H1 (cell line): ENCODE measurements around the gene TRPC1. TPM values are rescaled to one million over a fixed set of nuclear protein-coding genes. Genes with fewer than 3 reads are reported as not detected.

Source experiments
- CTCF ChIA-PET: fragments of 300-600 bp; sonication (Branson Sonifier 250); formaldehyde crosslinking; loops from one replicate; lab custom pipeline; 2021; ENCODE audit not compliant: partially characterized antibody; lab: Charles Lee
- POLR2A ChIA-PET: fragments of 300-600 bp; sonication (Branson Sonifier 250); formaldehyde crosslinking; loops from one replicate; lab custom pipeline; 2021; ENCODE audit warnings: inconsistent platforms; ENCODE audit not compliant: partially characterized antibody; lab: Charles Lee
- DNase-seq, 2 experiments: peaks; one replicate each; pipeline versions ENCODE4 v3.0.0 to v3.0.0-alpha.2; 2010 to 2022; ENCODE audit warnings: low spot score in 2 of 2, low read depth in 1 of 2, mixed read lengths in 1 of 2
- FAIRE-seq: peaks from 2 replicates; lab custom pipeline; 2011; peaks lifted over from hg19 to GRCh38; lab: Jason Lieb, UNC
- H2AFZ ChIP-seq: 2 replicates; pipeline ENCODE4 v1.8.1; 2012; ENCODE audit warnings: low read length, inconsistent platforms
- H2AK5ac ChIP-seq: 2 replicates; pipeline ENCODE4 v1.6.1; 2013; ENCODE audit warnings: low read depth, low read length
- H2BK120ac ChIP-seq: replicated peaks from 2 replicates; pipeline ENCODE3; 2013; ENCODE audit warnings: low read depth, low read length, inconsistent platforms
- H2BK12ac ChIP-seq: 2 replicates; pipeline ENCODE4 v1.6.1; 2013; ENCODE audit warnings: low read depth, low read length
- H2BK15ac ChIP-seq: 2 replicates; pipeline ENCODE4 v1.6.1; 2013; ENCODE audit warnings: low read length
- H2BK20ac ChIP-seq: 2 replicates; pipeline ENCODE4 v1.6.1; 2013; ENCODE audit warnings: low read length
- H2BK5ac ChIP-seq: 2 replicates; pipeline ENCODE4 v1.6.1; 2013; ENCODE audit warnings: low read depth, low read length
- H3K14ac ChIP-seq: 2 replicates; pipeline ENCODE4 v1.6.1; 2013; ENCODE audit warnings: inconsistent platforms; ENCODE audit not compliant: insufficient read length
- H3K18ac ChIP-seq: 2 replicates; pipeline ENCODE4 v1.6.1; 2013; ENCODE audit warnings: low read length; ENCODE audit errors: extremely low read depth
- H3K23ac ChIP-seq: 2 replicates; pipeline ENCODE4 v1.6.1; 2013; ENCODE audit warnings: inconsistent platforms; ENCODE audit not compliant: insufficient read length
- H3K23me2 ChIP-seq: 2 replicates; pipeline ENCODE4 v1.6.1; 2013; ENCODE audit warnings: low read depth, low read length
- H3K27ac ChIP-seq: 2 replicates; pipeline ENCODE4 v1.6.1; 2011; ENCODE audit warnings: low read depth, low read length, inconsistent platforms
- H3K27me3 ChIP-seq, 4 experiments: replicated peaks in 1 of 4; 1 replicate in 1 of 4; 2 replicates in 3 of 4; pipeline versions ENCODE4 v1.6.1 to v1.8.1; 2011 to 2013; ENCODE audit warnings: low read length in 3 of 4, mild to moderate bottlenecking in 3 of 4, inconsistent platforms in 2 of 4, mixed read lengths in 2 of 4, moderate library complexity in 1 of 4; ENCODE audit not compliant: control insufficient read depth in 3 of 4, insufficient read depth in 3 of 4; ENCODE audit errors: extremely low read depth in 1 of 4
- H3K36me3 ChIP-seq, 4 experiments: 2 replicates each; pipeline versions ENCODE4 v1.6.1 to v1.8.1; 2011 to 2013; ENCODE audit warnings: mild to moderate bottlenecking in 4 of 4, low read length in 3 of 4, moderate library complexity in 2 of 4, control low read depth in 1 of 4, inconsistent platforms in 1 of 4; ENCODE audit not compliant: insufficient read depth in 4 of 4, control insufficient read depth in 2 of 4
- H3K4ac ChIP-seq: replicated peaks from 2 replicates; pipeline ENCODE3; 2013; ENCODE audit warnings: low read length, low read depth, mixed read lengths, inconsistent platforms; ENCODE audit not compliant: insufficient read length
- H3K4me1 ChIP-seq, 4 experiments: replicated peaks in 1 of 4; 1 replicate in 1 of 4; 2 replicates in 3 of 4; pipeline versions ENCODE4 v1.6.1 to v1.8.1; 2011 to 2013; ENCODE audit warnings: low read length in 3 of 4, inconsistent platforms in 2 of 4, mixed read lengths in 1 of 4; ENCODE audit not compliant: insufficient read depth in 4 of 4, control insufficient read depth in 3 of 4
- H3K4me2 ChIP-seq, 2 experiments: 2 replicates each; pipeline versions ENCODE4 v1.6.1 to v1.8.1; 2011 to 2013; ENCODE audit warnings: low read depth in 2 of 2, low read length in 2 of 2, control low read depth in 1 of 2, inconsistent platforms in 1 of 2, mild to moderate bottlenecking in 1 of 2; ENCODE audit not compliant: insufficient read depth in 1 of 2
- H3K4me3 ChIP-seq, 4 experiments: fragments of 200-600, 300-600 bp in 1 of 4; sonication (generic), shearing (Covaris generic), sonication (Bioruptor Twin) in 1 of 4; 2 replicates each; pipeline versions ENCODE4 v1.5.1 to v1.8.1; 2011 to 2016; ENCODE audit warnings: low read length in 4 of 4, low read depth in 3 of 4, control low read depth in 2 of 4, inconsistent platforms in 2 of 4, mild to moderate bottlenecking in 2 of 4, mixed read lengths in 1 of 4, moderate library complexity in 1 of 4; ENCODE audit not compliant: insufficient read depth in 2 of 4; ENCODE audit errors: extremely low read depth in 1 of 4
- H3K56ac ChIP-seq: replicated peaks from 2 replicates; pipeline ENCODE3; 2013; ENCODE audit warnings: low read depth, mild to moderate bottlenecking, mixed read lengths, low read length, inconsistent platforms; ENCODE audit not compliant: insufficient read length
- H3K79me1 ChIP-seq: 2 replicates; pipeline ENCODE4 v1.6.1; 2013; ENCODE audit warnings: low read depth, low read length, control low read depth
- H3K79me2 ChIP-seq, 2 experiments: 2 replicates each; pipeline versions ENCODE4 v1.6.1 to v1.8.1; 2012 to 2013; ENCODE audit warnings: low read length in 2 of 2, mild to moderate bottlenecking in 2 of 2, inconsistent platforms in 1 of 2; ENCODE audit not compliant: insufficient read depth in 2 of 2, control insufficient read depth in 1 of 2
- H3K9ac ChIP-seq, 4 experiments: replicated peaks in 1 of 4; 1 replicate in 1 of 4; 2 replicates in 3 of 4; pipeline versions ENCODE4 v1.6.1 to v1.8.1; 2011 to 2013; ENCODE audit warnings: low read depth in 3 of 4, low read length in 3 of 4, control low read depth in 2 of 4, mild to moderate bottlenecking in 2 of 4, moderate library complexity in 2 of 4, inconsistent platforms in 1 of 4; ENCODE audit errors: extremely low read depth in 1 of 4
- H3K9me3 ChIP-seq, 2 experiments: 2 replicates each; pipeline versions ENCODE4 v1.6.1 to v1.8.1; 2012 to 2013; ENCODE audit warnings: mild to moderate bottlenecking in 2 of 2, moderate library complexity in 2 of 2, control low read depth in 1 of 2, inconsistent platforms in 1 of 2, low read depth in 1 of 2, low read length in 1 of 2, mixed read lengths in 1 of 2; ENCODE audit not compliant: insufficient read depth in 2 of 2
- H4K20me1 ChIP-seq, 2 experiments: replicated peaks in 1 of 2; 2 replicates each; pipeline versions ENCODE3 to v1.8.1; 2011 to 2013; ENCODE audit warnings: inconsistent platforms in 2 of 2, low read length in 2 of 2, mild to moderate bottlenecking in 1 of 2; ENCODE audit not compliant: insufficient read depth in 2 of 2, control insufficient read depth in 1 of 2
- H4K5ac ChIP-seq: 2 replicates; pipeline ENCODE4 v1.6.1; 2013; ENCODE audit warnings: low read length, low read depth, mixed read lengths, inconsistent platforms; ENCODE audit not compliant: insufficient read length
- H4K8ac ChIP-seq: 2 replicates; pipeline ENCODE4 v1.8.0; 2013; ENCODE audit warnings: mild to moderate bottlenecking, moderate library complexity, low read length, inconsistent platforms; ENCODE audit not compliant: insufficient read depth; ENCODE audit errors: extremely low read depth
- H4K91ac ChIP-seq: replicated peaks from 2 replicates; pipeline ENCODE3; 2013; ENCODE audit warnings: low read length, mixed read lengths, inconsistent platforms; ENCODE audit not compliant: insufficient read length
- BCL11A ChIP-seq, 2 experiments: IDR thresholded peaks; one replicate each; pipeline ENCODE4 v1.6.1; 2011; ENCODE audit warnings: low read depth in 2 of 2, low read length in 2 of 2, mild to moderate bottlenecking in 2 of 2
- CBX5 ChIP-seq: fragments of 300-800, 300-1000 bp; sonication (generic); IDR thresholded peaks from 2 replicates; pipeline ENCODE4 v1.7.1; 2016; ENCODE audit warnings: antibody characterized with exemption, low read length, low read depth
- CBX8 ChIP-seq: fragments of 300-800, 300-1000 bp; sonication (generic); IDR thresholded peaks from 2 replicates; pipeline ENCODE4 v1.7.1; 2016; ENCODE audit warnings: low read depth, low read length, borderline replicate concordance
- CTBP2 ChIP-seq: IDR thresholded peaks from 2 replicates; pipeline ENCODE4 v1.7.0; 2011; ENCODE audit warnings: borderline replicate concordance, mild to moderate bottlenecking, moderate library complexity, mixed read lengths, low read length; ENCODE audit not compliant: insufficient read depth, insufficient read length
- GABPA ChIP-seq: IDR thresholded peaks from 2 replicates; pipeline ENCODE4 v1.6.1; 2011; ENCODE audit warnings: mild to moderate bottlenecking, low read length, moderate library complexity, borderline replicate concordance; ENCODE audit not compliant: insufficient read depth
- MAFK ChIP-seq: IDR thresholded peaks from 2 replicates; pipeline ENCODE4 v1.6.1; 2012; ENCODE audit warnings: low read depth, mild to moderate bottlenecking, improper control_type of control experiment, low read length
- POLR2A ChIP-seq, 2 experiments: IDR thresholded peaks; 1 replicate in 1 of 2; 2 replicates in 1 of 2; pipeline ENCODE4 v1.6.1; 2011; ENCODE audit warnings: low read depth in 2 of 2, low read length in 2 of 2, mild to moderate bottlenecking in 2 of 2; ENCODE audit errors: control extremely low read depth in 1 of 2
- RBBP5 ChIP-seq: IDR thresholded peaks from 2 replicates; pipeline ENCODE4 v1.7.1; 2012; ENCODE audit warnings: low read depth, mild to moderate bottlenecking, inconsistent platforms, low read length, moderate library complexity, borderline replicate concordance
- SP1 ChIP-seq: IDR thresholded peaks from 2 replicates; pipeline ENCODE4 v1.6.1; 2011; ENCODE audit warnings: low read depth, low read length
- SP2 ChIP-seq: IDR thresholded peaks from 2 replicates; pipeline ENCODE4 v1.6.1; 2012; ENCODE audit warnings: mild to moderate bottlenecking, low read length, inconsistent platforms
- TBP ChIP-seq: IDR thresholded peaks from 2 replicates; pipeline ENCODE4 v1.6.1; 2011; ENCODE audit warnings: low read depth, low read length, improper control_type of control experiment
- TEAD4 ChIP-seq: IDR thresholded peaks from 2 replicates; pipeline ENCODE4 v1.6.1; 2012; ENCODE audit warnings: low read depth, low read length, inconsistent platforms, mixed read lengths
- WGBS, 2 experiments: shearing (Covaris generic) in 1 of 2; methylation state at CpG; one replicate each; pipeline versions ENCODE4 v1.1.6 to v1.1.7; 2013 to 2015; ENCODE audit warnings: low lambda C conversion rate in 2 of 2, mixed read lengths in 2 of 2, inconsistent platforms in 1 of 2, low coverage in 1 of 2, missing lambda C conversion rate in 1 of 2; ENCODE audit not compliant: insufficient replicate concordance in 2 of 2, insufficient coverage in 1 of 2, insufficient read length in 1 of 2; ENCODE audit errors: extremely low coverage in 1 of 2, missing lambda C conversion rate in 1 of 2; 5-methylcytosine and 5-hydroxymethylcytosine counted together
- polyA plus RNA-seq, 7 experiments: library from polyadenylated mRNA; depleted of rRNA in 3 of 7; stranded (reverse) in 5 of 7; unstranded in 2 of 7; fragments of >200 nt in 5 of 7; fragments of 200-250 nt in 2 of 7; gene quantifications; 1 replicate in 5 of 7; 2 replicates in 1 of 7; 4 replicates in 1 of 7; pipeline versions ENCODE4 v1.2.1 to v1.2.3, GENCODE V29; 2011 to 2013; ENCODE audit warnings: missing spikeins in 2 of 7, mixed read lengths in 2 of 7
- total RNA-seq: library from RNA; stranded (reverse); fragmentation: NEBNext Ultra II Directional; extraction: Animal tissue kit (Norgen Biotek cat#: 25700); gene quantifications from 2 replicates; pipeline ENCODE4 v1.2.1, GENCODE V29; 2021
- TF ChIP-seq, protein P1 (sequence below): IDR thresholded peaks from 2 replicates; pipeline ENCODE4 v1.6.1; 2012; ENCODE audit warnings: inconsistent platforms
- TF ChIP-seq, protein P2 (sequence below): IDR thresholded peaks from 2 replicates; pipeline ENCODE4 v1.6.1; 2012; ENCODE audit warnings: inconsistent platforms

TRPC1 gene
- total and polyA plus RNA-seq, 2 of the 8 experiments (the other 6 are each of a cell fraction or from before 2014, with no cell fraction given): 22.6 to 23.1 TPM

DNA sequence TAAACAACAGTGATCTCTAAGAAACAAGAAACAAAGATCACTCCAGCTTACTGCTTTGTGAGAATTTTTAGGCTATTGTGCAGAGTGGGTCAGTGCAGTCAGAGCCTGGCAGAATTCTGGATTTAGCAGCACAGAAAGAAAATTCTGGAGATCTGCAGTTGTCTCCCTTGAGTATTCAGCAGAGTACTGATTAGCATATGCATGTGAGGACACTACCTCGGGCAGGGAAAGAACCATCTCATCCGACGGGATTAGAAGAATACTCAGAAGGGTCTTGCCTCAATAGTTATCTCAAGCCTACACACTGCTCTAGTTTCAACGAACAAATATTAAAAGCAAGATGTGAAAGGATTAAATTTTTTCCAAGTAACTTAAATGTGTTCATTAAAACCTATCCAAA is 70.7 kb downstream of the TRPC1 start:
- H2AFZ ChIP-seq: no peak overlapping the region
- H2AK5ac ChIP-seq: no peak overlapping the region
- POLR2A ChIA-PET: no interaction called here
- H3K4me1 ChIP-seq: peaks cover 0 to 3% (median 3%) of the 10 kb centered on the region in 4 experiments; a peak in 3 of 7 replicates
- no peak overlapping the region for H3K4me2 ChIP-seq
- H3K9me3 ChIP-seq: no peaks in the 10 kb centered on the region
- H3K36me3 ChIP-seq: no peaks in the 10 kb centered on the region
- no peak overlapping the region for H3K4me3 ChIP-seq
- H4K20me1 ChIP-seq: no peaks in the 10 kb centered on the region
- H3K9ac ChIP-seq: no peak overlapping the region
- no peak overlapping the region for H4K5ac ChIP-seq
- no peaks in the 10 kb centered on the region for H3K79me1 ChIP-seq
- H4K8ac ChIP-seq: no peak overlapping the region
- no peak overlapping the region for H3K18ac ChIP-seq
- H3K23ac ChIP-seq: no peak overlapping the region
- H2BK15ac ChIP-seq: no peak overlapping the region
- 65% methylated on average over 4 of the region's 4 CpGs; no CpG with 5 or more reads in 1 of the 2 experiments for WGBS, 2 experiments
- no peak overlapping the region for H3K4ac ChIP-seq
- no peak overlapping the region for H3K14ac ChIP-seq
- no peak overlapping the region for H3K27ac ChIP-seq
- H2BK5ac ChIP-seq: no peak overlapping the region
- peak; percentile 79 for FAIRE-seq
- CTCF ChIA-PET: interaction anchor here (1.0 kb wide), 1 partner anchor 34 kb away, joined by 5 read pairs; no protein-coding TSS in a partner anchor
- H3K79me2 ChIP-seq: no peaks in the 10 kb centered on the region
- H4K91ac ChIP-seq: no peak overlapping the region
- H2BK120ac ChIP-seq: no peak overlapping the region
- TF ChIP-seq BCL11A (IDR thresholded peaks at IDR 0.05; ENCODE audit: low read depth in 2 of 2, low read length in 2 of 2) (no peak), RBBP5 (no peak), SP1 (no peak), MAFK (no peak), CBX8 (no peak), SP2 (no peak), TBP (no peak), TEAD4 (no peak), CBX5 (no peak), POLR2A (IDR thresholded peaks at IDR 0.05; ENCODE audit: control extremely low read depth in 1 of 2, low read depth in 2 of 2, low read length in 2 of 2) (no peak), CTBP2 (no peak), GABPA (no peak)
- TF ChIP-seq, protein P1, sequence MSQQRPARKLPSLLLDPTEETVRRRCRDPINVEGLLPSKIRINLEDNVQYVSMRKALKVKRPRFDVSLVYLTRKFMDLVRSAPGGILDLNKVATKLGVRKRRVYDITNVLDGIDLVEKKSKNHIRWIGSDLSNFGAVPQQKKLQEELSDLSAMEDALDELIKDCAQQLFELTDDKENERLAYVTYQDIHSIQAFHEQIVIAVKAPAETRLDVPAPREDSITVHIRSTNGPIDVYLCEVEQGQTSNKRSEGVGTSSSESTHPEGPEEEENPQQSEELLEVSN: no peak
- TF ChIP-seq, protein P2, sequence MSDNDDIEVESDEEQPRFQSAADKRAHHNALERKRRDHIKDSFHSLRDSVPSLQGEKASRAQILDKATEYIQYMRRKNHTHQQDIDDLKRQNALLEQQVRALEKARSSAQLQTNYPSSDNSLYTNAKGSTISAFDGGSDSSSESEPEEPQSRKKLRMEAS: no peak
- TF ChIP-seq, all 59 proteins: peak for 0
- no peaks in the 10 kb centered on the region for H3K27me3 ChIP-seq
- DNase-seq: no peak
- no peak overlapping the region for H3K56ac ChIP-seq
- H2BK12ac ChIP-seq: no peak overlapping the region
- H3K23me2 ChIP-seq: no peaks in the 10 kb centered on the region
- H2BK20ac ChIP-seq: no peak overlapping the region
